Prostate gland (tissue), 2 donors: ENCODE measurements around the gene PLEKHB1.

Experiments used
- POLR2A ChIP-seq: fragments of 450-650 bp; IDR thresholded peaks from one replicate; pipeline ENCODE4 v1.6.1; 2016; ENCODE audit warnings: antibody characterized with exemption, mild to moderate bottlenecking
- POLR2AphosphoS5 ChIP-seq: sonication (generic); formaldehyde crosslinking; IDR thresholded peaks from one replicate; pipeline ENCODE4 v1.6.1; 2017; ENCODE audit warnings: antibody characterized with exemption
- TF ChIP-seq, protein P1 (sequence below), 4 experiments: fragments of 200-600 bp in 2 of 4; fragments of 450-650 bp in 2 of 4; sonication (generic) in 2 of 4; IDR thresholded peaks; 1 replicate in 3 of 4; 2 replicates in 1 of 4; pipeline ENCODE4 v1.5.1; 2016 to 2019; ENCODE audit warnings: antibody characterized with exemption in 4 of 4, mild to moderate bottlenecking in 2 of 4, moderate library complexity in 2 of 4

DNA sequence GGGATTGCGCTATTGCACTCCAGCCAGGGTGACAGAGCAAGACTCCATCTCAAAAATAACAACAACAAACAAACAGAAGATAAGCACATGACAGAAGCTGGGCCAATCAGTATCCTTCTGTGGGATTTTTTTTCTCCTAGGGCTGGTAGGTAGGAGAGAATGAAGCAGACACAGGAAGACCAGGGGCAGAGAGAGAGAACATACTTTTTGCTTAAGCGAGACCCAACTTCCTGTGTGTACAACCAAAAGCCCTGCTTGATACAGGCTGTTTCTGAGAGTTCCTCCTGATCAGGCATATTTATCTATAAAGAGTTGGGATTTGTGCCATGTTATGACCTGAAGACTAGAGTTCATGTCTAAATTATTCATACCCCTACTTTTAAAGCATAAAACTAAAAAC lies 12.4 kb upstream of the PLEKHB1 start:
- TF ChIP-seq POLR2A (no peak), POLR2AphosphoS5 (no peak)
- TF ChIP-seq, protein P1, sequence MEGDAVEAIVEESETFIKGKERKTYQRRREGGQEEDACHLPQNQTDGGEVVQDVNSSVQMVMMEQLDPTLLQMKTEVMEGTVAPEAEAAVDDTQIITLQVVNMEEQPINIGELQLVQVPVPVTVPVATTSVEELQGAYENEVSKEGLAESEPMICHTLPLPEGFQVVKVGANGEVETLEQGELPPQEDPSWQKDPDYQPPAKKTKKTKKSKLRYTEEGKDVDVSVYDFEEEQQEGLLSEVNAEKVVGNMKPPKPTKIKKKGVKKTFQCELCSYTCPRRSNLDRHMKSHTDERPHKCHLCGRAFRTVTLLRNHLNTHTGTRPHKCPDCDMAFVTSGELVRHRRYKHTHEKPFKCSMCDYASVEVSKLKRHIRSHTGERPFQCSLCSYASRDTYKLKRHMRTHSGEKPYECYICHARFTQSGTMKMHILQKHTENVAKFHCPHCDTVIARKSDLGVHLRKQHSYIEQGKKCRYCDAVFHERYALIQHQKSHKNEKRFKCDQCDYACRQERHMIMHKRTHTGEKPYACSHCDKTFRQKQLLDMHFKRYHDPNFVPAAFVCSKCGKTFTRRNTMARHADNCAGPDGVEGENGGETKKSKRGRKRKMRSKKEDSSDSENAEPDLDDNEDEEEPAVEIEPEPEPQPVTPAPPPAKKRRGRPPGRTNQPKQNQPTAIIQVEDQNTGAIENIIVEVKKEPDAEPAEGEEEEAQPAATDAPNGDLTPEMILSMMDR (IDR thresholded peaks at IDR 0.05): no peak
